HuH-7.5 (cell line): ENCODE data around the gene SOCS1.

ENCODE experiments used
- DNase-seq: peaks from one replicate; pipeline ENCODE4 v3.0.0; 2011; ENCODE audit warnings: low spot score

The SOCS1 gene

DNA sequence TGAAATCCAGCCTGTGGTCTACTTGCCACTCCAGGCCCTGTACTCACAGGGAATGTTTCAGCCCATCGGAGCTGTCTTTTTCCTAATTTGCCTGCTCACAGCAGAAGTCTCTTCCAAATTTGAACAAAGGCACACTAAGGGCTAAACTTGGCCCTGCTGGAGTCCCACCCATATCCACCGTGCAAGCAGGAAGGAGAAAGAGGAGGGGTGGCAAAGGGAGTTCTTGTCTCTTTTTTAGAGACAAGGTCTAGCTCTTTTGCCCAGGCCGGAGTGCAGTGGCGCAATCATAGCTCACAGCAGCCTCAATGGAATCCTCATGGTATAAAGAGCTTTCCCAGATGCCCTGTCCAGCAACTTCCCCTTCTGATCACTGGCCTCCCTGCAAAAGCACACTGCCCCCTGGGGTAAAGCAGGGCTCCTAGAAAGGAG, 27.8 kb upstream of the SOCS1 start:
- DNase-seq, result no peak

DNA sequence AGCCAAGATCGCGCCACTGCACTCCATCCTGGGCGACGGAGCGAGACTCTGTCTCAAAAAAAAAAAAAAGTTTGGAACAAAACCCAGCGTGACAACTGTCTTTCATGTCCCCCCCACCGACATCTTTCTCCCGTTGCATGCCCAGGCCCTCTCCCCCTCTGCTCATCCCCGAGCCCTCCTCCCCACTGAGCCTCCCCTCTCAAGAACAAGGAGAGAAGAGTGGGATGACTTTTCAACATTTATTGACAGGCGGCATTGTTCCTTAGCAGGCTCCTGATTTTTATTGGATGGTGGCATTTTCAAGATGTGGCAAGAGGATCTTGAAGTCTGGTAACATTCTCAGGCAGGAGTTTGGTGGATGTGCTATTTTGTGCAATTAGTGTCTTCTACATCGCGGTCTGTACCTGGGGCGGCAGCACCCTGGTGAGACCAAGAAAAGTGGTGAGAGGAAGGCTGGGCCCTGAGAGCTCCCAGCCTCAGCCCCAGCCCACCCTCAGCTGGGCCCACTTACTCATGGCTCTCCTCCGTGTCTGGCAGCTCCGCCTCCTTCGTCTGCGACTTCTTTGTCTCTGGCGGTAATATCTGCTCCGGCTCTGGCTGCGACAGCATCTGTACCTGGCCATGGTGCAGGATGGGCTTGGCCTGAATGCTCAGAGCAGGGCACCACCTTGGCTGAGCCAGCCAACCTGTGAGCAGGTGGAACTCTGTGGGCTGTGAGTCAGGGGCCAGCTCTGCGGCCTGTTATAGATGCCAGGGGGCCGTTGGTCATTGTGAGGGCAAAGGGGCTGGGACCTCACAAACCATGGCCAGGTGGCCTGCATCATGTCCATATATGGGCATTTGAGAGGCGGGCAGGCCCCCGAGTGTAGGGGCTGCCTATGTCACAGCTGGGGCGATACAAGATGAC, 24.9 kb upstream of the SOCS1 start, which contains the start of gene PRM1:
TSS of gene PRM1 (minus strand) at position 715 of the 907 bp plus-strand sequence. CDS start at position 623, 92 bp downstream.
- no peak for DNase-seq

- DNase-seq, result no peak
Observed at GRCh38 chr16:11278681-11279628, 23.0 kb upstream of the SOCS1 start.

GRCh38 chr16:11277607-11278337, 21.8 kb upstream of the SOCS1 start:
- no peak for DNase-seq

- no peak for DNase-seq
Observed at GRCh38 chr16:11276896-11277593, 21.0 kb upstream of the SOCS1 start.

GRCh38 chr16:11276143-11276895, 20.3 kb upstream of the SOCS1 start, which contains the start of gene PRM2:
PRM2 (minus strand) TSS chr16:11276480; CDS start chr16:11276370, 110 bp downstream.
- no peak for DNase-seq

DNA sequence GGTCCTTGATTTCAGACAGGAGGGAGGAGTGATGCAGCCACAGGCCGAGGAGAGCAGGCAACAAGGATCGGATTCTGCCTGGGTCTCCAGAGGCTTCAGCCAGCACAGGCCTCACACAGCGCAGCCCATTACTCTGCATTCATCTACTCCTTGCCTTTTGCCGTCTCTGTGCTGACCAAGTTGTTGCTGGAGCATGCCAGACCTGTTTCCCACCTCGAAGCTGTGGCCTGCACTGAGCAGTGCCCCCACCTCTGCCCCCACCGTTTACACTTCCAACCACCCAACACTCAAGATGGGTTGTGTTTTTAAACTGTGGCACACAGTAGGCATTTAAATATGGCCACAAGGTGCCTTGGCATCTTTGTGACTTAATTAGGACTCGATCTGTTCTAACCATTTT, 19.0 kb upstream of the SOCS1 start:
- DNase-seq, result no peak

DNA sequence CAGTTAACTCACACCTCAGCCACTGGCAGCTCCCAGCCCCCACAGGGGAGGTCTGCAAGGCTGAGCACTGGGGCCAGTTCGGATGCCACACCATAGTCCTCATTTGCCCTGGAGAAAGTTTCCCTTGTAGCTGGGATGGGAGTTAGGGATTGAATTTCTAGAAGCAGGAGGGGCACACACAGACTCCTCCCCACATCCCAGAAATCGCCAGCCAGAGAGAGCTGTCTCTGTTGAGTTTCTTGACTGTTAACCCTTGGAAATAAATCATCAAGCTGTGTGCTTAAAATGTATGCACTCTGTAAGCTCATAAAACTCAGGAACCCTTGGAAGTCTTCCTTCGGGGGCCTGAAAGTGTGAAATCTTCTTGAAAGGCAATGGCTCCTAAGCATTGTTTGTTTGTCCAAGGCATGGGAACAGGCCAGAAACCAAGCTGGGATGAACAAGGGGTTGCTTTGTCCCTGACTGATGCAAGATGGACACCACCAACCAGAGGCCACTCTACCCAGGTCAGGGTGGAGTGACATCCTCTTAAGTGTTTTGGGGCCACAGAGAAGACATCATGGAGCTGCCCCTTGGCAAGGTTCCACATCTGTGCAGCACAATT, 17.8 kb upstream of the SOCS1 start:
- no peak for DNase-seq

DNA sequence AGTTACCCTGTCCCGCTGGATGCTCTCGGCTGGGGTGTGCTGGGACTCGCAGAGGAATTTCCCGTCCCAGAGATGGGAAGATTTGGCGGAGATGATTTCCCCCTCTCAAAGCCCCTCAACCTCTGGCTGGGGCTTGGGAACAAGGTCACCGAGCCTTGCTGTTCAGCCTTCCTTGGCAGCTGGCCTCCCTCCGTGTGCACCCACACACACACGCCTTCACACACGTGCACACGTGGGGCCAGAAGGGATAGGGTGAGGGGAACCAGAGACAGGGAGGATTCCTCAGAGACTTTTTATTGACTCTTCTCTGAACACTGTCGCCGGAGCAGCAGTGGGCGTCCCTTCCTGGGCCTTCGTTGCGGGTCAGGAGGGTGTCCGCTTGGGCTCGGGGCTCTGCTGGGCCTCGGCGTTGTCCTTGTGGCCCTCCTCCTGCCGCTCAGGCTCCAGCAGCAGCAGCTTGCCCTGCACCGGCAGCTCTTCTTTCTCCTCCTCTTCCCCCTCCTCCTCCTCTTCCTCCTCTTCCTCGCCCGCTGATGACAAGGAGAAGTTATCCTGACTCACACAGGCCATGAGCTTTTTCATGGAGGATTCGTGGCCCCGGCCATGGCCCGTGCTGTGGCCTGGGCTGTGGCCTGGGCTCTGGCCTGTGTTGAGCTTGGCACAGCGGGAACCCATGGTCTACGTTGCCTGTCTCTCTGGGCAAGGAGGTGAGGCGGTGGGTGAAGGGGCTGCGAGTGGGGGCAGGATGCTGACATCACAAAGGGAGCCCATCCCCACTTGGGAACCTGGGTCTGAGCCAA, 17.1 kb upstream of the SOCS1 start, which contains the start of gene PRM3:
TSS of gene PRM3 (minus strand) at position 709 of the 800 bp plus-strand sequence. CDS start at position 675, 34 bp downstream.
- no peak for DNase-seq

- DNase-seq, result no peak
Observed at GRCh38 chr16:11272484-11272883, 16.5 kb upstream of the SOCS1 start.

DNA sequence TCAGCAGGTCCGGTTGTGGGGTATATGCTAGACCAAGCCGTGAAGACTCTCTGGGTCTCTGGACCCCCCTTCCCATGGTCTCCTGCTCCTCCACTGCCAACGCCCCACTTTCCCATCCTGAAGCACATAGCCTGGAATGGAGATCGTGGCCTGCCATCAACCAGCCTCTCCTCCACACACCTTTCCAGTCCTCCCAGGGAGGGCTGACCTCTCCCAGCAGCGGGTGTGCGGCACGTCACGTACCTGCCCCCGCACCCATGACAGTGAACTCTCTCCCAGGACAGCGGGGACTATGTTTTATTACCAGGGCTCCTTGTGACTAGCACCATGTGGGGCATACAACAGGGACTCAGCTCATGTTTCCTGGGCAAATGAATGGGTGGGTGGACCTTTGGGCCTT, 15.6 kb upstream of the SOCS1 start:
- DNase-seq, result no peak

- no peak for DNase-seq
Observed at GRCh38 chr16:11270602-11271162, 14.7 kb upstream of the SOCS1 start.

GRCh38 chr16:11268921-11269375, 12.9 kb upstream of the SOCS1 start, which contains the start of gene TNP2:
TNP2 (minus strand) TSS chr16:11269325; CDS start chr16:11269262, 63 bp downstream.
- DNase-seq, result no peak

DNA sequence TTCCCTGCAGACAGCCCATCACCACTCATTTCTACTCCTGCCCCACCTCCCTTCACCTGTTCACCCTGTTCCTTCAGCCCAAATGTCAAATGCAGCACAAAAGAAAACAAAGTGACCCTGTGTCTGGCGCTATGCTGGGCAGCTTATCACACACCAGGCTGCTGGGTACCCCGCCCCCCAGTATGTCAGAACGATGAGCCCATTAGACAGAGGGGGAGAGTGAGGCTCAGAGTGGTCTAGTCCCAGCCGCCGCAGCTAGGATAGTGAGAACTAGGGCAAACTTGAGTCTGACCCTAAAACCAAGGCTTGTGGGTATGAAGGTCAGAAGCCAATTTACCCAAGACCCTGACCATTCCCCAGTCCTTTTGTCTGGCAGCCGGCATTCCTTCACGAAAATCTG, 9.1 kb upstream of the SOCS1 start:
- DNase-seq, result no peak

- DNase-seq, result no peak
Observed at GRCh38 chr16:11264155-11264832, 8.3 kb upstream of the SOCS1 start.

DNA sequence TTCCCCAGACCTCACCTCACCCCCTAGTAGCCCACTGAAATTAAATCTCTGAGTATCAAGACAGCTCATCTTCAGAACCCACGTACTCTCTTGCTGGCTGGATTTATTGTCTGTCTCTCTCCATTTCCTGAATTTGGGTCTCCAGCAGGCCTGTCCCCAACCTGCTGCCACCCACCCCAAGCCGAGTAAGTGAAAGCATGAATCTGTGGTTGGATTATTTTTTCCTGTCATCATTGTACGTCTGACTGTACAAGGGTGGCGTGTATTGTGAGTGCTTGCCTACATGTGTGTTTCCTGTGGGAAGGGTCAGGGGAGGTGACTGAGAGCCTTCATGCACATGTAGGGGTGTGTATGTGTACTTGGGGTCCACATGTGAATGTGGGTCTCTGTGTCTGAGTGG, 7.7 kb upstream of the SOCS1 start:
- DNase-seq, result no peak

DNA sequence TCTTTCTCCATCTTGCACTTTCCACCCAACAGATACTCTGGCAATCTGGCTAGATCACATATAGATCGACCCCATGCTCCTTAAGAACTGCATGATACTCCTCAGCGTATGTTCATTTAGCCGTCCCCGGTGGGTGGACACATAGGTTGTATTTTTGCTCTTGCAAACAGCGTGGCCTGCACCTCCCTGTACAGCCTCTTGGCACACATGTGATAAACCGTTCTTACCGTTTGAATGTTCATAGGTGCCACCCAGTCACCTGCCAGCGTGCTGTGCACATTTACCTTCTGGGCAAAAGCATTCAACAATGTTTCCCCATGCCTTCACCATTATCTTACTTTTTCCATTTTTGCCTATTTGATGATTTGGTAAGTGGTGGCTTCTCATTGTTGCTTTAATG, 6.9 kb upstream of the SOCS1 start:
- DNase-seq, result no peak

DNA sequence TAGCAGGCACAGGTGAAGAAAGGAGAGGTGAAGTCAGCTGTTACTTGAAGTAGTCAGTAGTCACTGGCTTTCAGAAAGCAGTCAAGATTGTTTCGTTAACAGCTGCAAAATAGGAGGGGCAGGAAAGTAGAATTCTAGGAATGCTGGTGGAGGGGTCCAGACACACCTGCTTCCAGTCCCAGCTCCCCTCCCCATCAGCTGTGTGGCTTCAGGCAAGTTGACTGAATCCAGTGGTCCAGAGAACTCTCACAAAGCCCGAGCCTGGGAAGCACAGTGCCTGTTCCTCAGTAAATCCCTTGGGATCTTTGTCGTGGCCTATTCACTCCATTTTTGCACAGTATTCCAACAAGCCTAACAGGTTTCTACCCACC, 4.6 kb upstream of the SOCS1 start:
- DNase-seq, result no peak
